ENCODE results near the gene MACROD1. TPM values are rescaled to one million over a fixed set of nuclear protein-coding genes. Genes with fewer than 3 reads are reported as not detected.
A peak's percentile ranks its signal among the peaks of the same experiment; 100 is the strongest.

MACROD1 gene
- total RNA-seq, 4 donors from 2014 or later: 29.2 to 64.6 (median 46.2) TPM

GRCh38 chr11:64062185-64063039, 103.5 kb downstream of the MACROD1 start:
- Histone ChIP-seq H3K27ac (no peak overlapping the region), H3K9me3 (no peaks in the 10 kb centered on the region), H3K4me3 (no peak overlapping the region), H3K27me3 (peaks cover 12% of the 10 kb centered on the region), H3K36me3 (no peaks in the 10 kb centered on the region), H3K4me1 (peaks cover 10% of the 10 kb centered on the region)
- DNase-seq (ENCODE audit: low spot score in 2 of 2): no peak
- TF ChIP-seq POLR2A (IDR thresholded peaks at IDR 0.05) (no peak), EP300 (IDR thresholded peaks at IDR 0.05) (no peak), POLR2AphosphoS5 (IDR thresholded peaks at IDR 0.05) (no peak), CTCF (IDR thresholded peaks at IDR 0.05) (no peak)
- 90% methylated on average over 12 of the region's 16 CpGs for WGBS

DNA sequence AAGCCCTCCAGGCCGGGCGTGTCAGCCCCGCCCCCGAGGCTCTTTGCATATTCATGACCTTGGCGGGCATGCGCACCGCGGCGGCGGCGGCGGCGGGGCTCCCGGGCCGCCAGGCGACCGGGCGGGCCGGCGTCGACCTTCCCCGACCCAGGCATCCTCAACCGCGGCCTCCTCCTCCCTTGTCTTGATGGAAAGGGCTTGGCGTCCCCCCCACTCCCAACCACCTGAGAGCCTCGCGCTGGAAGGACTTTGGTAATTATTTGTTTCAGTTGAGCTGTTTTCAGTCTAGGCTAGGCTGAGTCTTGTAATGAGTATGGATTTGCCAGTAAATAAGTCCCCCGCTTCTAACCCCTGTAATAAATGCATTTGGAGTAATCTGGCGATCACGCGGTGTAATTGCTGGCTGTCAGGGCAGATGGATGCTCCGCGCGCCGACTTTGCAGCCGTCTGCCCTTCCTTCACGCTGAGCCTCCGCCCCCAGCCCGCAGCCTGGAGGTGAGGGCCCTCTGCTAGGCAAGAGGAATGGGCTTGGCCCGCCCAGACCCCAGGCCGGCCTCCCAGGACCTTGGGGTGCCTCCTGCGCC, 105.0 kb downstream of the MACROD1 start:
- peaks cover 10% of the 10 kb centered on the region for H3K4me1 ChIP-seq
- no peak for TF ChIP-seq POLR2AphosphoS5 (IDR thresholded peaks at IDR 0.05)
- TF ChIP-seq CTCF (IDR thresholded peaks at IDR 0.05): no peak
- no peak for TF ChIP-seq POLR2A (IDR thresholded peaks at IDR 0.05)
- TF ChIP-seq EP300 (IDR thresholded peaks at IDR 0.05): no peak
- 7% methylated on average over 22 of the region's 42 CpGs for WGBS
- no peak overlapping the region for H3K27ac ChIP-seq
- H3K36me3 ChIP-seq: no peaks in the 10 kb centered on the region
- peaks cover 12% of the 10 kb centered on the region for H3K27me3 ChIP-seq
- no peaks in the 10 kb centered on the region for H3K9me3 ChIP-seq
- peak overlapping the region; percentile 33 for H3K4me3 ChIP-seq
- DNase-seq (ENCODE audit: low spot score in 2 of 2): no peak

- DNase-seq (ENCODE audit: low spot score in 2 of 2): no peak
- peak overlapping the region; percentile 33 for H3K4me3 ChIP-seq
- H3K27me3 ChIP-seq: peaks cover 12% of the 10 kb centered on the region
- WGBS: 27% methylated on average over 17 of the region's 35 CpGs
- no peak overlapping the region for H3K27ac ChIP-seq
- TF ChIP-seq POLR2AphosphoS5 (IDR thresholded peaks at IDR 0.05) (no peak), EP300 (IDR thresholded peaks at IDR 0.05) (no peak), POLR2A (IDR thresholded peaks at IDR 0.05) (no peak)
- H3K9me3 ChIP-seq: no peaks in the 10 kb centered on the region
- no peaks in the 10 kb centered on the region for H3K36me3 ChIP-seq
- peaks cover 10% of the 10 kb centered on the region for H3K4me1 ChIP-seq
These were observed 105.6 kb downstream of the MACROD1 start for GRCh38 chr11:64060263-64060860.

- no peaks in the 10 kb centered on the region for H3K36me3 ChIP-seq
- H3K27ac ChIP-seq: no peak overlapping the region
- no peak overlapping the region for H3K4me3 ChIP-seq
- H3K4me1 ChIP-seq: peaks cover 10% of the 10 kb centered on the region
- TF ChIP-seq CTCF (IDR thresholded peaks at IDR 0.05) (no peak), EP300 (IDR thresholded peaks at IDR 0.05) (no peak), POLR2AphosphoS5 (IDR thresholded peaks at IDR 0.05) (no peak), POLR2A (IDR thresholded peaks at IDR 0.05) (no peak)
- peaks cover 12% of the 10 kb centered on the region for H3K27me3 ChIP-seq
- WGBS: 83% methylated on average over 21 of the region's 24 CpGs
- DNase-seq (ENCODE audit: low spot score in 2 of 2): no peak
- no peaks in the 10 kb centered on the region for H3K9me3 ChIP-seq
These were observed 106.4 kb downstream of the MACROD1 start for GRCh38 chr11:64059339-64060140.

DNA sequence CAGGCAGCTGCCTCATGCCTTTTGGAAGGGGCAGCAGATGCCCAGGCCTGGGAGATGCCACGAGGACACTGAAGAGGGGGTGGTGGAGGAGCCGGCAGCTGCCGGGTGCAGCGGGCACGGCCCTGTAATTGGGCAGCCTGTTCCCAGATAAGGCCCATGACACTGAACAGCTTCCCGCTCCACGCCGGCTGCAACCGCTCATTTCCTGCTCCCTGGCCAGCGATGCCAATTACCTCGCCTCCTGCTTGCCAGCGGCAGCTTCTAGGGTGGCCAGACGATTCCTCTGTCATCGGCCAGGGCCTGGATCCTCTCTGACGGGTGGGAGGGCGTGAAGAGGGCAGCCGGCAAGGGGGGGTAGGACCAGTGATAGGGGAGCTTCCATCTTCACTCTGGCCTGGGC, 107.4 kb downstream of the MACROD1 start:
- H3K27ac ChIP-seq: no peak overlapping the region
- H3K9me3 ChIP-seq: no peaks in the 10 kb centered on the region
- peaks cover 12% of the 10 kb centered on the region for H3K27me3 ChIP-seq
- no peaks in the 10 kb centered on the region for H3K36me3 ChIP-seq
- TF ChIP-seq POLR2A (IDR thresholded peaks at IDR 0.05): no peak
- no peak for TF ChIP-seq CTCF (IDR thresholded peaks at IDR 0.05)
- no peak for TF ChIP-seq POLR2AphosphoS5 (IDR thresholded peaks at IDR 0.05)
- TF ChIP-seq EP300 (IDR thresholded peaks at IDR 0.05): no peak
- WGBS: no CpG with 5 or more reads among the region's 17 CpGs
- H3K4me3 ChIP-seq: no peak overlapping the region
- peaks cover 10% of the 10 kb centered on the region for H3K4me1 ChIP-seq
- no peak for DNase-seq (ENCODE audit: low spot score in 2 of 2)

Data from suprapubic skin (tissue), 4 donors.